Neuronal stem cell (in vitro differentiated cells): ENCODE data around the gene NOS1.

Source experiments
- DNase-seq: peaks from one replicate; pipeline ENCODE4 v3.0.0-alpha.2; 2013; ENCODE audit warnings: low spot score
- H2AFZ ChIP-seq: one replicate; pipeline ENCODE4 v1.6.1; 2013; ENCODE audit warnings: mild to moderate bottlenecking, low read length, inconsistent platforms
- H2AK5ac ChIP-seq: 2 replicates; pipeline ENCODE4 v1.6.1; 2013; ENCODE audit warnings: low read depth, mild to moderate bottlenecking, inconsistent platforms, low read length, moderate library complexity, mixed read lengths
- H2BK120ac ChIP-seq: 2 replicates; pipeline ENCODE4 v1.6.1; 2013; ENCODE audit warnings: low read depth, mild to moderate bottlenecking, inconsistent platforms, low read length, moderate library complexity, mixed read lengths
- H2BK12ac ChIP-seq: one replicate; pipeline ENCODE4 v1.6.1; 2013; ENCODE audit warnings: low read length, inconsistent platforms
- H2BK15ac ChIP-seq: 2 replicates; pipeline ENCODE4 v1.6.1; 2013; ENCODE audit warnings: mild to moderate bottlenecking, low read length, inconsistent platforms, mixed read lengths
- H2BK5ac ChIP-seq: one replicate; pipeline ENCODE4 v1.6.1; 2013; ENCODE audit warnings: inconsistent platforms, mild to moderate bottlenecking, low read length, moderate library complexity
- H3K14ac ChIP-seq: one replicate; pipeline ENCODE4 v1.6.1; 2013; ENCODE audit warnings: low read length, inconsistent platforms
- H3K18ac ChIP-seq: 2 replicates; pipeline ENCODE4 v1.6.1; 2013; ENCODE audit warnings: low read length, inconsistent platforms
- H3K23ac ChIP-seq: 2 replicates; pipeline ENCODE4 v1.6.1; 2013; ENCODE audit warnings: low read depth, mild to moderate bottlenecking, mixed read lengths, low read length, inconsistent platforms; ENCODE audit not compliant: poor library complexity
- H3K27ac ChIP-seq: replicated peaks from 3 replicates; pipeline ENCODE4 v1.5.1; 2013; ENCODE audit warnings: low read length, inconsistent platforms
- H3K27me3 ChIP-seq, 3 experiments: 2 replicates each; pipeline ENCODE4 v1.6.1; 2013; ENCODE audit warnings: low read length in 3 of 3, mild to moderate bottlenecking in 2 of 3, inconsistent platforms in 1 of 3, low read depth in 1 of 3, mixed read lengths in 1 of 3, moderate library complexity in 1 of 3; ENCODE audit not compliant: control insufficient read depth in 3 of 3, insufficient read depth in 3 of 3
- H3K36me3 ChIP-seq, 2 donors: replicated peaks in 1 of 2; 2 replicates each; pipeline ENCODE4 v1.6.1; 2013; ENCODE audit warnings: low read length in 2 of 2; ENCODE audit not compliant: control insufficient read depth in 2 of 2, insufficient read depth in 2 of 2
- H3K4ac ChIP-seq: 2 replicates; pipeline ENCODE4 v1.6.1; 2013; ENCODE audit warnings: inconsistent platforms, mild to moderate bottlenecking, low read length, moderate library complexity
- H3K4me1 ChIP-seq, 2 donors: 1 replicate in 1 of 2; 2 replicates in 1 of 2; pipeline ENCODE4 v1.6.1; 2013; ENCODE audit warnings: low read length in 2 of 2, low read depth in 1 of 2; ENCODE audit not compliant: control insufficient read depth in 2 of 2, insufficient read depth in 1 of 2
- H3K4me2 ChIP-seq: one replicate; pipeline ENCODE4 v1.6.1; 2013; ENCODE audit warnings: mild to moderate bottlenecking, low read length, inconsistent platforms; ENCODE audit not compliant: insufficient read depth, poor library complexity, severe bottlenecking
- H3K4me3 ChIP-seq, 2 donors: 2 replicates each; pipeline ENCODE4 v1.5.1; 2013; ENCODE audit warnings: low read length in 2 of 2, mild to moderate bottlenecking in 2 of 2, inconsistent platforms in 1 of 2, moderate library complexity in 1 of 2
- H3K79me1 ChIP-seq: one replicate; pipeline ENCODE4 v1.6.1; 2013; ENCODE audit warnings: low read depth, mild to moderate bottlenecking, inconsistent platforms, low read length, moderate library complexity
- H3K9ac ChIP-seq: one replicate; pipeline ENCODE4 v1.6.1; 2013; ENCODE audit warnings: mild to moderate bottlenecking, low read depth, low read length, inconsistent platforms; ENCODE audit not compliant: poor library complexity
- H3K9me3 ChIP-seq, 2 donors: replicated peaks in 1 of 2; 2 replicates each; pipeline versions ENCODE3 to v1.6.1; 2013; ENCODE audit warnings: low read length in 2 of 2, mild to moderate bottlenecking in 2 of 2, inconsistent platforms in 1 of 2, low read depth in 1 of 2, mixed read lengths in 1 of 2, moderate library complexity in 1 of 2; ENCODE audit not compliant: control insufficient read depth in 2 of 2, insufficient read depth in 1 of 2
- H4K8ac ChIP-seq: one replicate; pipeline ENCODE4 v1.6.1; 2013; ENCODE audit warnings: low read depth, mild to moderate bottlenecking, inconsistent platforms, low read length, moderate library complexity
- H4K91ac ChIP-seq: one replicate; pipeline ENCODE4 v1.6.1; 2013; ENCODE audit warnings: low read length, low read depth, mild to moderate bottlenecking, inconsistent platforms; ENCODE audit not compliant: poor library complexity
- WGBS, 2 donors: extraction: QIAGEN DNeasy Blood & Tissue Kit; methylation state at CpG; one replicate each; pipeline ENCODE4 v1.1.7; 2013; ENCODE audit warnings: missing lambda C conversion rate in 2 of 2, mixed read lengths in 1 of 2; ENCODE audit not compliant: insufficient read length in 2 of 2, insufficient replicate concordance in 1 of 2; ENCODE audit errors: extremely low coverage in 2 of 2; 5-methylcytosine and 5-hydroxymethylcytosine counted together

NOS1 gene

GRCh38 chr12:117404203-117404853, 42.9 kb upstream of the NOS1 start:
- no peak overlapping the region for H3K23ac ChIP-seq
- H3K18ac ChIP-seq: no peak overlapping the region
- H2BK12ac ChIP-seq: no peak overlapping the region
- no peak overlapping the region for H2AK5ac ChIP-seq
- no peak overlapping the region for H2AFZ ChIP-seq
- H3K4me3 ChIP-seq: no peak overlapping the region
- no CpG with 5 or more reads among the region's 4 CpGs for WGBS, 2 donors
- H3K9me3 ChIP-seq: peaks cover 0 to 5% of the 10 kb centered on the region in 2 donors
- H2BK15ac ChIP-seq: no peak overlapping the region
- H3K79me1 ChIP-seq: no peaks in the 10 kb centered on the region
- no peak overlapping the region for H3K14ac ChIP-seq
- H4K91ac ChIP-seq: no peak overlapping the region
- H3K4ac ChIP-seq: no peak overlapping the region
- no peak for DNase-seq
- H3K4me1 ChIP-seq: peaks cover 3 to 5% of the 10 kb centered on the region in 2 donors
- H3K9ac ChIP-seq: no peak overlapping the region
- no peak overlapping the region for H3K4me2 ChIP-seq
- H2BK120ac ChIP-seq: no peak overlapping the region
- H3K36me3 ChIP-seq: no peaks in the 10 kb centered on the region
- H3K27ac ChIP-seq: no peak overlapping the region
- no peak overlapping the region for H4K8ac ChIP-seq
- no peaks in the 10 kb centered on the region for H3K27me3 ChIP-seq
- H2BK5ac ChIP-seq: no peak overlapping the region

GRCh38 chr12:117403586-117404139, 42.2 kb upstream of the NOS1 start:
- Histone ChIP-seq H3K14ac (no peak overlapping the region), H3K4ac (no peak overlapping the region), H3K27ac (no peak overlapping the region), H2AFZ (no peak overlapping the region), H2BK12ac (no peak overlapping the region), H3K9ac (no peak overlapping the region), H3K4me1 (peaks cover 3 to 5% of the 10 kb centered on the region in 2 donors), H3K23ac (no peak overlapping the region), H4K8ac (no peak overlapping the region), H3K36me3 (no peaks in the 10 kb centered on the region), H3K4me3 (no peak overlapping the region), H3K9me3 (peaks cover 0 to 5% of the 10 kb centered on the region in 2 donors), H3K79me1 (no peaks in the 10 kb centered on the region), H4K91ac (no peak overlapping the region), H3K4me2 (no peak overlapping the region), H3K27me3 (no peaks in the 10 kb centered on the region), H2BK5ac (no peak overlapping the region), H2BK120ac (no peak overlapping the region), H2BK15ac (no peak overlapping the region), H3K18ac (no peak overlapping the region), H2AK5ac (no peak overlapping the region)
- no CpG with 5 or more reads among the region's 3 CpGs for WGBS, 2 donors
- no peak for DNase-seq

- H3K9me3 ChIP-seq: peaks cover 0 to 5% of the 10 kb centered on the region in 2 donors
Observed at GRCh38 chr12:117402363-117402762, 40.9 kb upstream of the NOS1 start.

GRCh38 chr12:117400912-117401311, 39.5 kb upstream of the NOS1 start:
- no peak overlapping the region for H3K4me2 ChIP-seq
- no peak overlapping the region for H2AFZ ChIP-seq
- H3K18ac ChIP-seq: no peak overlapping the region
- no peak overlapping the region for H4K8ac ChIP-seq
- H3K36me3 ChIP-seq: no peaks in the 10 kb centered on the region
- H3K27ac ChIP-seq: no peak overlapping the region
- no peak overlapping the region for H2BK5ac ChIP-seq
- WGBS, 2 donors: no CpG with 5 or more reads among the region's 2 CpGs
- peaks cover 0 to 1% (median 0%) of the 10 kb centered on the region in 3 experiments for H3K27me3 ChIP-seq
- no peak for DNase-seq
- H3K9ac ChIP-seq: no peak overlapping the region
- H3K9me3 ChIP-seq: peaks cover 0 to 8% of the 10 kb centered on the region in 2 donors
- no peak overlapping the region for H2BK12ac ChIP-seq
- no peak overlapping the region for H3K4me3 ChIP-seq
- H3K23ac ChIP-seq: no peak overlapping the region
- H4K91ac ChIP-seq: no peak overlapping the region
- no peak overlapping the region for H3K4ac ChIP-seq
- H2AK5ac ChIP-seq: no peak overlapping the region
- no peak overlapping the region for H3K14ac ChIP-seq
- no peak overlapping the region for H2BK15ac ChIP-seq
- no peaks in the 10 kb centered on the region for H3K79me1 ChIP-seq
- H3K4me1 ChIP-seq: no peaks in the 10 kb centered on the region
- no peak overlapping the region for H2BK120ac ChIP-seq

More at GRCh38 chr12:117402363-117402762, 40.9 kb upstream of the NOS1 start:
- WGBS, 2 donors: no CpG with 5 or more reads among the region's 4 CpGs
- H3K4me1 ChIP-seq: no peaks in the 10 kb centered on the region
- H3K4me3 ChIP-seq: no peak overlapping the region
- H2BK120ac ChIP-seq: no peak overlapping the region
- H4K91ac ChIP-seq: no peak overlapping the region
- no peaks in the 10 kb centered on the region for H3K79me1 ChIP-seq
- no peak overlapping the region for H2BK15ac ChIP-seq
- H2AK5ac ChIP-seq: no peak overlapping the region
- H3K27ac ChIP-seq: no peak overlapping the region
- no peak overlapping the region for H3K4ac ChIP-seq
- no peaks in the 10 kb centered on the region for H3K36me3 ChIP-seq
- no peak overlapping the region for H2BK12ac ChIP-seq
- H2AFZ ChIP-seq: no peak overlapping the region
- H3K23ac ChIP-seq: no peak overlapping the region
- no peaks in the 10 kb centered on the region for H3K27me3 ChIP-seq
- no peak overlapping the region for H3K4me2 ChIP-seq
- H3K18ac ChIP-seq: no peak overlapping the region
- H2BK5ac ChIP-seq: no peak overlapping the region
- no peak overlapping the region for H3K9ac ChIP-seq
- no peak overlapping the region for H4K8ac ChIP-seq
- no peak for DNase-seq
- no peak overlapping the region for H3K14ac ChIP-seq
